GM21825 (cell line): ENCODE results near the gene YY1.

ENCODE experiments used
- ATAC-seq: cut with Tn5 transposase; IDR thresholded peaks from one replicate; pipeline ENCODE4 v1.9.1; 2021; ENCODE audit warnings: mild to moderate bottlenecking, moderate library complexity; ENCODE audit not compliant: unreplicated experiment

The YY1 gene

DNA sequence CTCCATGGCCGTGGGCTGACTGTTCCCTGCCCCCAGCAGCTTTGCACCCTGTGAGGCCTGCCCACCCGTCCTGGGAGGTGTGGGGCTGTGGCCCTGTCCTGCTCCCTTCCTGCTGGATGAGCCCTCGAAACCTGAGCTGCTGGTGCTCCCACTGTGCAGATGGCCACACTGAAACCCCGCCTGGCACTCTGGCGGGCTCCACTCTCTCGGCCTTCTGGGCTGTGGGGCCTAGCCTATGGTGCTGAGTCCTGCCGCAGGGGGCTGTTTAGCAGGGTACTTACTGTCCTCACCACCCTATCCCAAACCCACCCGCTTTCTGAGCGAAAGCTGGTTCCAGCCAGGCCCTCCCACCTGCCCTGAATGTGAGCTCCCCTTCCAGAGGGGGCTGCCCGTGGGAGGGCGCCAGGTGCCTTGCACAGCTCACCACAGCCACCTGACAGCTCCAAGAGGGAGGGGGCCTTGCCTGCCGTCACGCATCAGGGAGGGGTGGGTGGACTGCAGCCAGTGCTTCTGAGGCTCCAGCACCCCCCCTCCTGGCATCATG, 91.5 kb downstream of the YY1 start:
- ATAC-seq: no peak

DNA sequence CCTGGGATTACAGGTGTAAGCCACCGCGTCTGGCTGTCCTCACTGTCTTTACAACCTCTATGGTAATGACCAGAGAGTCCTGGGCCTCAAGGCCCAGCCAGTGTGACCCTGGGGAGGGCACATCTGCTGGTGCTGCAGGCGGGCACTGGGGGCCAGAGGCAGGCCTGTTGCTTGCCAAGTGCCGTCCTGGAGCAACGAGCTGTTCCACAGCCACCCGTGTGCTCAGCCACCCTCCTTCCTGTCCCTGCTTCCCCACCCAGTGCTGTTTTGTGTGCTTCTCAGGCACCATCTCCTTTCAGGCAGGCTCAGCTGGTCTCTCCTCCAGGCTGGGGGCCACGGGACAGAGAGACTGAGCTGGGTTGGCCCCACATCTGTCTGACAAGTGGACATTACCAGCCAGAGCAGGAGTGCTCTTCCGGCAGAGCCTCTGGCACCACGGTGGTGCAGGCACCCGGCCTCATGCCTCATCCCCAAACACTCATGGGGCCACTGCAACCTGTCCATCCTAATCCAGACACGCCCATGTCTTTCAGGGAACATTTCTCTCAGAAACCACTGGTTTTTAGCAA, 93.2 kb downstream of the YY1 start:
- no peak for ATAC-seq
